HPDE6-E6E7 (cell line): ENCODE data around the gene ASB1.

Experiments used
- DNase-seq: peaks from one replicate; pipeline ENCODE4 v3.0.0; 2011; ENCODE audit warnings: missing footprints; ENCODE audit errors: extremely low spot score

The ASB1 gene

DNA sequence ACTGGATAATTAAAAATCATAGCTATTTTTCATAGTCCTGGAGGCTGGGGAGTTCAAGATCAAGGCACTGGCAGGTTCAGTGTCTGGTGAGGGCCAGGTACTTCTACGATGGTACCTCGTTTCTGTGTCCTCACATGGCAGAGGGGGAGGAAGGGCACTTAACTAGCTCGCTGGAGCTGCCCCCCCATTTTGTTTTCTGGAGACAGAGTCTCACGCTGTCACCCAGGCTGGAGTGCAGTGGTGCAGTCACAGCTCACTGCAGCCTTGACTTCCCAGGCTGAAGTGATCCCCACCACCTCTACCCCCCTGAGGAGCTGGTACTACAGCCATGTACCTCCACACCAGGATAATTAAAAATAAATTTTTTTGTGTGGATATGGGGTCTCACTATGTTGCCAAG lies 40.3 kb downstream of the ASB1 start:
- no peak for DNase-seq

DNA sequence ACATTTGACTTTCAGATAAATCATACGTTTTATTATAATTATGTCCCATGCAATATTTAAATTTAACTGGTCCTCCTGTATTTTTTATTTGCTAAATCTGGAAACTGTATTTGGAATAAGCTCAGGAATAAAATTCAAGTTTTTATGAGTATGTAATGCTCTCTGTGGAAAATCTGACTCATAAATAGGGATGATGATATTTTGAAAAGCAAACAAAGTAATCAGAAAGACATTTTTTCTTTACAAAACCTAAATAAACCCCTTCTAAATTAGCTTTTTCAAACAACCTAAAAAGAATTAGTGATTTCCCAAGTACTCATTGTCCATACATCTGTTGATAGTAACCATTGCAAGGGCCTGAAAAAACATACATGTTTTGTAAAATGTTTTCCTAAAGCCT lies 41.1 kb downstream of the ASB1 start:
- DNase-seq: no peak

DNA sequence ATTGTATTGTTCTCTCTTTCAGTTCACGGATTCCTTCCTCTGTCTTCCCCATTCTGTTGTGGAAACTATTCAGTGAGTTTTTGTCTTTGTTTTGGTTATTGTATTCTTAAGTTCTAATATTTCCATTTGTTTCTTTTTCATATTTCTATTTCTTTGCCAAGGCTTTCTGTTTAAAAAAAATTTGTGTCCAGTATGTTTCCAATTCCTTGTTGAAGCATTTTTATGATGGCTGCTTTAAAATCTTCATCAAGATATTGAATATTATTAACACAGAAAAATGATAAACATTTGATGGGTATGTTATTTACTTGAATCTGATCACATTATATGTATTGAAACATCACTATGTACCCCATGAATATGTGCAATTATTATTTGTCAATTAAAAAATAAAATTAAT lies 42.4 kb downstream of the ASB1 start:
- DNase-seq: no peak

DNA sequence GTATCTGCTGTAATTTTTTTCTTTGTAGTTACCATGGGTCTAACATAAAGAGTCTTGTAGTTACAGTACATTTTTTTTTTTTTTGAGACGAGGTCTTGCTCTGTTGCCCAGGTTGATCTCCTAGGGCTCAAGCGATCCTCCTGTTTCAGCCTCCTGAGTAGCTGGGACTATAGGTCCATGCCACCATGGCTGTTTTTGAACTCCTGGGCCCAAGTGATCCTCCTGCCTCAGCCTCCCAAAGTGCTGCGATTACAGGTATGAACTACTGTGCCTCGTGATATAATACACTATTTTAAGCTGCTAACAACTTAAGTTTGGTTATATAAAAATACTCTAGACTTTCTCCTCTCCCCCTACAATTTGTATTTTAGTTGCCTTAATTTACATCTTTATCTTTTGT lies 46.3 kb downstream of the ASB1 start:
- DNase-seq: no peak

DNA sequence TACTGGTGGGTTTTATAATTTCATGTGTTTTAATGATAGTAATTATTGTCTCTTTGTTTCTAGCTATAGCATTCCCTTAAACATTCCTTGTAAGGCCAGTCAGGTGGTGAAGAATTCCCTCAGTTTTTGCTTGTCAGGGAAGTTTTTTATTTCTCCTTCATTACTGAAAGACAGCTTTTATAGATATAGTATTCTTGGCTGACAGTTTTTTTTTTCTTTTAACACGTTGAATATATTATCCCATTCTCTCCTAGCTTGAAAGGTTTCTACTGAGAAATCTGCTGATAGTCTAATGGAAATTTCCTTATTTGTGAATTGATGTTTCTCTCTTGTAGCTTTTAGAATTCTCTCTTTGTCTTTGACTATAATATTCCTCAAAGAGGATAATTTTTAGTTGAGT lies 46.8 kb downstream of the ASB1 start:
- no peak for DNase-seq

DNA sequence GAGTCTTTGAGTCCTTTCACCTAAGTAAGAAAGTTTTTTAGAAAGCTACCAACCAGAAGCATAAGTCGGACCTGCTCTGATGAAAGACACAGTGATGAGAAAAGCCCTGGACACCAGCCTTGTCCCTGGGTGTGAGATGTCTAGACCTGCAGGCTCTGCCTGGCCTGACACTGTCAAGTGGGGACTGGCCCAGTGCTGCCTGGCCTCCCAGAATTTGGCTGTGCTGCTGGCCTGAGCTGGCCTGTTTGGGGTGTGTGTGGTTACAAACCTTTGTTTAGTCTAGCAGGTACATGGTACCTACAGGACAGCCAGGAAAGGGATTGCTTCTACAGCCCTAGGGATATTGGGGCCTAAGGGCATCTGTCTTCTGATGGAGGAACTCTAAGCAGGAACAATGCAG lies 48.3 kb downstream of the ASB1 start:
- no peak for DNase-seq

DNA sequence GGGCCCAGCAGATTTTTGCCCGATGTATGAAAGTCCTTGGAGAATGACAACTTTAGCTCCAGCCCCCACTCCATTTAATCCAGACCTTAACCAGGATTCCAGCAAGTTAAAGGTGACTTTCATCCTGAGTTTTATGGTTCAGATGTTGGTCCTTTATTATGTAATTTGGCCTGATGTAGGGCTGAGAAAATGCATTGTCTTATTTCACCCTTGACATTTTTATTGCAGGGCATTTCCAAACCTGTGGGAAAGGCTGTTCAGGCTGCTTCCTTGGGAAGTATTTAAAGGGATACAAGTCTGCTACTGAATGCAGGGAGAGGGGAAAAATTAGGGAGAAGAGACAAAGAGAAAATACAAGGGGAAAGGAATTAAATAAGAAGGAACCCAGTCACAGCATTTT lies 48.8 kb downstream of the ASB1 start:
- no peak for DNase-seq

DNA sequence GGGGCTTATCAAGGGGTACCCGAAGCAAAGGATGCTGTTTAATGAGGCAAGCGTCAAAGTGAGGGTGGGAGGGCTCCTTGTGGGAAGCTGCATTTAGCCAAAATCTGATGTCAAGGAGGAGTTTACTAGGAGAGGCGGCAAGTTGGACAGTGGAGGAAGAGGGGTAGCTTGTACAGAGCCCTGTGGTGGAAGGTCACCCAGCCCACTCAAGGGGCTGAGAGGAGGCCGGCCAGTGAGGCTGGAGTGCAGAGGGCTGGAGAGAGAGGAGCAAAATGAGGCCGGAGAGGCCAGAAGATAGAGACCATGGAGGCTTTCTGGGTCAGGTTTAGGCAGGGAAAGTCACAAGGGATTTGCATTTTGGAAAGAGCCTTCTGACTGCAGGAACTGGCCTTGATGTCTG lies 49.5 kb downstream of the ASB1 start:
- no peak for DNase-seq

DNA sequence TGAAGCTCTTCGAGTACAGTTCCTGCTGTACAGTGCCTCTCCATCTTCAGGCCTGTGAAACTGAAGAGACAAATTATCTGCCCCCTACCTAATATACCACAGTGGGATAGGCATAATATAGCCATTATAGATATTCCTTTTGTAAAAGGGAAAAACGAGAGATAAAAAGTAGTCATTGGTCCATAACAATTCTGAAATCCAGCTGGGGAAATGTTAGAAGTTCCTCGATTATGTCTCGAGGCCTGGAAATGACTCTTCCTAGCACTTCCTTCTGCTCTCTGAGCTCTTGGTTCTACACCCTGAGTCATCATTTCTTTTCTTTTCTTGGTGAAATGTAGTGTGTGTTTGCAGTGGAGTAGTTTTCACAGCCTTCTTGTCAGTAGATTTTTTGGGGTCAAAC lies 51.5 kb downstream of the ASB1 start:
- DNase-seq: no peak

DNA sequence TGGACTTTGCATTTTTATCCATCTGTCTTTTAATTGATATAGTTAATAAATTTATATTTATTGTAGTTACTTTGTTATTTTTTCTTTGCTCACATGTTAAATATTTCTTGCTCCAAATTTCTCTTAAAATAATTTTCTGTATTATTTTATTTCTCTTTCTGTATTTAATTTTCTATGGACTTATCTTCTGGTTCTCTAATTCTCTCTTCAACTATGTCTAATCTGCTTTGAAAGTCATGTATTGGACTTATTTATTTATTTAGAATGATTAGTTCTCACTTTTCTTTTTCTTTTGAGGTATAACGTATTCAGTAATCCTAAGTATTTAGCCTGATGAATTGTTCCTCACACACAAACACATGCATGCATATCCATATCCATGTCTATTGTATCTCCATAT lies 53.1 kb downstream of the ASB1 start:
- DNase-seq: no peak

DNA sequence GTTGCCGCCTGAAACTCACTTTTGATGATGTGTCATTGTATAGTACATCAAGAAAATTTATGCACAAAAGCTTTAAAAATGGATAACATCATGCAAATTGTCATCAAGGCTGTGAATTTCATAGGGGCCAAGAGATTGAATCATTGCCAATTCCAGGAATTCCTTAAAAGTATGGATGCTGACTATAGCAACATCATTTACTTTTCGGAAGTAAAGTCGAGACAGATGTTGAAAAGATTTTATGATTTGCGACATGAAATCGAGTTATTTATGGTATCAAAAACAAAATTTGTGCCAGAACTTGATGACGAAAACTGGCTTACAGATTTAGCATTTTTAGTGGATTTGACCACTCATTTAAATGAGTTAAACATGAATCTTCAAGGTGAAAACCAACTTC lies 56.3 kb downstream of the ASB1 start:
- DNase-seq: no peak

DNA sequence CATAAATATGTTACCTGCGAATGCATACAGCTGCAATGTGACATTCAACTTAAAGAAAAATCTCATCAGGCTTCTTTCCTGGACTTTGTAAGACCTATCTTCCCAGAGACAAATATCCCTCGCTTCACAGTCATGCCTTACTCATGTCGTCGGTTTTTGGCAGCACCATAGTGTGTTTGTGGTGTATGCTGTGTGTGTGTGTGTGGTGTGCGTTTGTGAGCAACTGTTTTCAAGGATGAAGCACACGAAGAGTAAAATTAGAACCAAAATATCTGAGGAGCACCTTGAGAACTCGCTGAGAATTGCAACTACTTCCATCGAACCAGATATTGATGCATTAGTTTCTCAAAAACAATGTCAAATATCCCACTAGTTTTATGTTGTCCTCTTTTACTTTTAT lies 56.9 kb downstream of the ASB1 start:
- no peak for DNase-seq

DNA sequence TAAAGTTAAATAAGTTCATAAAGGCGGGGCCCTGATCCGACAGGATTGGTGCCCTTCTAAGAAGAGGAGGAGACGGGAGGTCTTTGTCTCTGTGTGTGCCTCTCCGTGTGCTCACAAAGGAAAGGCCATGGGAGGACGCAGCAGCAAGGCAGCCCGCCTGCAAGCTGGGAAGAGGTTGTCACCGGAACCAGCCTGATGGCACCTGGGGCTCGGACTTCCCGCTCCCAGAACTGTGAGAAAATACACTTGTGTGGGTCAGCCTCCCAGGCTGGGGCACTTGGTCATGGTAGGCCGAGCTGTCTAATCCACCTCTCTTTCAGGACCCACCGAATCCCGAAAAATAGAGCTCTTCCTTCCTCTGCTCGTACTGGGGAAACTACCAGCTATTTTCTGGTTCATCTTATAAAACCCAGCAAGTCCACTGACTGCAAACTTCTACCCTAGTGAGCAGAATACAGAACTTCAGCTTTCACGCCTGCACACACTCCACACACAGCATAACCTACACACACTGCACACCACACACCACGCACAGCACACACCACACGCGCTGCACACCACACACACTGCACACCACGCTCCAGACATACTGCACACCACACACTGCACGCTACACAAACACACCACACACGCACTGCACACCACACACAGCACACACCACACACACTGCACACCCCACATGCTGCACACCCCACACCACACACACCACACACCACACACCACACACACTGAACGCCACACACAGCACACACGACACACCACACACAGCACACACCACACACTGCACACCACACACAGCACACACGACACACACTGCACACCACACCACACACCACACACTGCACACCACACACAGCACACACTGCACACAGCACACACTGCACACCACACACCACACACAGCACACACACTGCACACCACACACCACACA lies 58.1 kb downstream of the ASB1 start:
- no peak for DNase-seq

DNA sequence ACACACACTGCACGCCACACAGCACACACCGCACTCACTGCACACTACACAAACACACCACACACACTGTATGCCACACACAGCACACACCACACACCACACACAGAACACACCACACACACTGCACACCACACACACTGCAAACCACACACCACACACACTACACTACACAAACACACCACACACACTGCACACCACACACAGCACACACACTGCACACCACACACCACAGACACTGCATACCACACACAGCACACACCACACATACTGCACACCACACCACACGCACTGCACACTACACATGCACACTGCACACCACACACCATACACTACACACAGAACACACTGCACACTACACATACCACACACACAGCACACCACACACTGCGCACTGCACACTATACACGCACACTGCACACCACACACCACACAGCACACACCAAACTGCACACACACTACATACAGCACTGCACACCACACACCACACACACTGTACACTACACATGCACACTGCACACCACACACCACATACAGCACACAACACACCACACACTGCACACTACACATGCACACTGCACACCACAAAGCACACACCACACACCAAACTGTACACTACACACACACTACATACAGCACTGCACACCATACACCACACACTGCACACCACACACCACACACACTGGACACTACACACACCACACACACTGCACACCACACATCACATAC lies 59.6 kb downstream of the ASB1 start:
- DNase-seq: no peak

DNA sequence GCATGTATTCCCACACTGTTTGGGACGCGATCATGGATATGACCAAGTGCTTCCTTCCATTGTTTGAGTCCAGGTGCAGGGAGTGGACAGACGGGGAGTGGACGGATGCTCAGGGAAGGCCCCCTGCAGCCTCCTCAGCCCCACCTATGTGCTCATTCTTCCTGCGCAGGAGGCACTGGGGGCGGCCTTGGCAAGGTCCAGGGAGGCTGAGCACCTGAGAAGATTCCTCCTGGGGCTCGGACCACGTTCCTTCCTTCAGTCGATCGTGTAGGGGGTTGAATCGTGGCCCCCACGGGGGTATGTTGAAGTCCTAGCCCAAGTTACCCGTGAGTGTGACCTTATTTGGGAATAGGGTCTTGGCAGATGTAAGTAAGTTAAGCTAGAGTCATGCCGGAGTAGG lies 60.4 kb downstream of the ASB1 start:
- no peak for DNase-seq

DNA sequence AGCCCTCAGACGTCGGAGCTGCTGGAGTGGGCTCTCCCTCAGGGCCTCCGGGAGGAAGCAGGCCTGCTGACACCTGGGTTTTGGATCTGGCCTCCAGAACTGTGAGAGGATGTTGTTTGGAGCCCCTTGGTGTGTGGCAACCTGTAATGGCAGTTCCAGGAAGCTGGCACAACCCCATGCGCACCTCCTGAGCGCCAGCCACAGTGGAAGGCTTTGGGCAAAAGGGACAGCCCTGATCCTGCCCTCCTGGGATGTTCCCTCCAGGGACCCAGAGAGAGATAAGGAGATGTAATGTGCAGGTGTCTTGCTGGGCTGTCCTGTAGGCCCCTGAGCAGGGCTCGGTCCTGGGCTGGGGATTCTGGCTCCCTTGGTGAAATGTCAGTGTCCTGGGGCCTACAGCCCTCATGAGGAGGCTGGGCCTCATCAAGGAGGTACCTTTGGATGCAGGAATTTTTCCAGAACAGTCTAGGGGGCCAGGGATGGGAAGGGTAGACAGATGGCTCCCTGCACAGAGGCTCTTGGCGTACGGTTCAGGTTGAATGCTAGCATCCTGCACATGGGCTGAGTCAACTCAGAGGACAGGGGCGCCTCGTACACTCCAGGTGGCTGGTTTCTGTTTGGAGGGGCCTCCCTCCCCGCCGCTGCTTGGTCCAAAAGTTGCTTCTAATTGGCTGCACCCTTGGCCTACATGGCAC lies 61.1 kb downstream of the ASB1 start:
- no peak for DNase-seq

DNA sequence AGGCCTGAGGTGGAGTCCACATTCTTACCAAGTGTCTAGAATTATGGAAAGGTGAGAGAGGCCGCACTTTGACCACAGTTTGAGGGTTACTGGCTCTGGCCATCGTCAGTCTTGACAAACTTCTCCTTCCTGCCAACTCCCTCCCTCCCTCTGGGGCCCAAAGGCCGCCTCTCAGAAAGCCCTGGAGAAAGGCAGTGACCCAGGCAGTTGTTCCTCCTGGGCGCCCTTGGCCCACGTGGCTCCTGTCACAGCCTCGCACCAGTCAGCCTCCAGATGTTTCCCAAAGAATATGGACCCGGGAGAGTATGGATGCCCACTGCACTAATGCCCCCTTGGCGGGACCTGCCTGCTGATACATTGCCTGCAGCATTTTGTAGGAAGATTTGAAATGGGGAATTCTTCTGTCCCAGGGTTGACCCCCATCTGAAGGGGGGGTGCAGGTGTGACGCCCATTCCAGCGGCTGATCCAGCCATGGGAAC lies 61.7 kb downstream of the ASB1 start:
- DNase-seq: no peak

DNA sequence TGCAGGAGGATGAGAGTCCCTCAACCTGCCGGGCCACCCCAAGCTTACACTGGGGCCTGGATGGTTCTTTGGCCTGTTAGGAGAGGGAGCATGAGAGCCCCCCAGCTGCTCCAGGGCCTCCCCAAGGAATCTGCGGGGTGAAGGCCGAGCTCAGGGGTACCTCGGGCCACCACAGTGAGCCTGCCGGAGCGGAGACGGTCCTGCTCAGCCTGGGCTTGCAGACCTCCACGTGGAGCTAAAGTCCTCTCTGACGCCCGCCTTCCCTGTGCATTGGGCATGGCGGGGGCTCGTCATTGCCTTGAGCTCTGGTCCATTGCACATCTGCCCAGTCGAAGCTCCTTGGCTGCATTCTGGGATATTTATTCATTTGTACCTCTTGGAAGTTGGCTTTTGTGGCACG lies 62.7 kb downstream of the ASB1 start:
- no peak for DNase-seq

DNA sequence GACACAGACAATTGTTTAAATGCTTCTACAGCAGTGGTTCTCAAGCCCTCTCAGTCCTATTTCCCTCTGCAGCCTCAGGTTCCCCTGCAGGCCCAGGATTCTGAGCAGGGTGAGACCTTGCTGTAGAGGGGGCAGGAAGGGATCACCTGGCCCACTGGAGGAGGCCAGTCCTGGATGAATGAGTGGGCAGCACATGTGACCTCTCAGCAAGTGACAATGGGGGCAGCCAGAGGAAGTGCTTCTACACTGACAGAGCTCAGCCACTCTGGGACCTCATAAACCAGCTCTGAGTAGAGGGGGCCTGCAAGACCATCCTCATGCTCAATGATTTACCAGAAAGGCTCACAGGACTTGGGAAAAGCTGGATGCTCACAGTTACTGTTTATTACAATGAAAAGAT lies 63.2 kb downstream of the ASB1 start:
- no peak for DNase-seq

DNA sequence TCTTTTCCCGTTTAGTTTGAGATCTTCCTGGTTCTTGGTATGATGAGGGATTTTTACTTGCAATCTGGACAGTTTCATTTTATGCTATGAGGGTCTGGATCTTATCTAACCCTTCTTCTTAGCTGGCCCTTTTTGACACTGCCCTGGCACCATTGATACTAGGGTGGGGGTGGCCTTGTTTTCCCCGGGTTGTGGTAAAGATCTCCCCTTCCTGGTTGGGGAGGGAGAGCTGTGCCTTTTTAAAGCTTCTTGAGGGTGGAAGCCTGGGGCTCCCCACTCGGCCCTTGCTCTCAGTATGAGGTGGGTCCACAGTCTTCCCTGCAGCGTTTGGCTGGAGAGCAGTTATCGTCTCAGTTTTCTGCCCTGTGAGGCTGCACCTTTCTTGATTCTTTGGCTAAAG lies 66.1 kb downstream of the ASB1 start:
- no peak for DNase-seq

DNA sequence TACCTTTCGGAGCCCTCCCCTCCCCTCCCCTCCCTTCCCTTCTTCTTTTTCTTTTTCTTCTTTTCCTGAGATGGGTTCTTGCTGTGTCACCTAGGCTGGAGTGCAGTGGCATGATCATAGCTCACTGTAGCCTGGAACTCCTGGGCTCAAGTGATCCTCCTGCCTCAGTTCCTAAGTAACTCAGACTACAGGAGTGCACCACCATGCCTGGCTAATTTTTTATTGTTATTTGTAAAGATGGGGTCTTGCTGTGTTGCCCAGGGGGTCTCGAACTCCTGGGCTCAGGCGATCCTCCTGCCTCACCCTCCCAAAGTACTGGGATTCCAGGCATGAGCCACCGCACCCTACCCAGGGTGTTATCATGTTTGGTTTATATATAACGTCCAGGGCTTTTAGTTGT lies 66.7 kb downstream of the ASB1 start:
- no peak for DNase-seq

DNA sequence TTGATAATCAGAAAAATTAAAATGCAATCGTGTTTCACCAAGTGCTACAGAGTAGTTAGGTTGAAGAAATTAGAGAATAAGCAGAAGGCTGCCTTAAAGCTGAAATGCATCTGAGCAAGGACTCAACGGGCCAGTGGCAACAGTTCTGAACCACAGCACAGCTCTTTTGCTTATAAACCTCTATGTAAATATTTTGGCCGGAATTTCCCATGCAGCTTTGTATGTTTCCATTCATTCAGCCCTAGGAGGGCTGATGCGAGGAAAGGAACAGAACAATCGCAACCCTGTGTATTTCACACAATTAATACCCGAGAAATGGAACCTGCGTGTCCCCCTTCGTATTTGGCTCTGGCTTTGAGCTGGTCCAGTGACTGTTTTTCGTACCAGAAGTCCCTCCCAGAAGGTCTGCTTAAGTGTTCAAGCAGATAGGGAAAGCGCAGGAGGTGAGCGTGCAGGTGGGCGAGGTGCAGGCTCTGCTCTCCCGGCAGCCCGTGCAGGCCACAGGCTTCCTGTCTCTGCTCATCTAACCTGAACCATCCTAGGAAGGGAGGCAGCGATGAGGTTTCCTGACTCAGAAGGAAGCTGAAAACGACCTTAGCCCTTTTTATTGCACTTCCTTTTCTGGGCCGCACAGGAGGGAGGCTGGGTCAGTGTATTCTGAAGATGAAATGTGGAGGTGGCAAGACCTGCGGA lies 67.3 kb downstream of the ASB1 start:
- DNase-seq: no peak
